SIG-M5 (cell line): ENCODE results near the gene PARD6A.

ENCODE experiments used
- DNase-seq: peaks from one replicate; lab custom pipeline; 2025; lab: John Stamatoyannopoulos, UW

PARD6A gene

GRCh38 chr16:67654403-67654911, 6.3 kb upstream of the PARD6A start:
- no peak for DNase-seq

GRCh38 chr16:67655363-67655762, 5.4 kb upstream of the PARD6A start:
- no peak for DNase-seq

- no peak for DNase-seq
These were observed 4.3 kb upstream of the PARD6A start for GRCh38 chr16:67656344-67657016.

GRCh38 chr16:67657017-67657608, 3.6 kb upstream of the PARD6A start:
- no peak for DNase-seq

GRCh38 chr16:67657751-67658518, 2.8 kb upstream of the PARD6A start:
- no peak for DNase-seq

GRCh38 chr16:67658849-67659674, 1.7 kb upstream of the PARD6A start:
- DNase-seq = no peak

- DNase-seq = no peak
These were observed 841 bp upstream of the PARD6A start, which contains the start of gene ACD for GRCh38 chr16:67659675-67660563. TSS of gene ACD (minus strand) at chr16:67660260. CDS start at chr16:67660220, 40 bp downstream.

- DNase-seq = no peak
These were observed 471 bp downstream of the PARD6A start for GRCh38 chr16:67661101-67661761.

- no peak for DNase-seq
These were observed 1.3 kb downstream of the PARD6A start for GRCh38 chr16:67661886-67662652.

GRCh38 chr16:67662653-67663010, 1.9 kb downstream of the PARD6A start:
- no peak for DNase-seq

- DNase-seq = no peak
These were observed 2.6 kb downstream of the PARD6A start for GRCh38 chr16:67663151-67663876.

GRCh38 chr16:67663877-67664222, 3.1 kb downstream of the PARD6A start:
- no peak for DNase-seq

- no peak for DNase-seq
These were observed 3.5 kb downstream of the PARD6A start for GRCh38 chr16:67664258-67664657.

- no peak for DNase-seq
These were observed 4.1 kb downstream of the PARD6A start for GRCh38 chr16:67664871-67665270.

GRCh38 chr16:67665598-67665997, 4.8 kb downstream of the PARD6A start:
- DNase-seq = no peak

- DNase-seq = no peak
These were observed 5.3 kb downstream of the PARD6A start for GRCh38 chr16:67666032-67666551.

- no peak for DNase-seq
These were observed 6.0 kb downstream of the PARD6A start, which contains the start of the genes C16orf86 and ENKD1 for GRCh38 chr16:67666559-67667452. TSS of gene C16orf86 (plus strand) at chr16:67666814. CDS start at chr16:67666971, 157 bp downstream. TSS of gene ENKD1 (minus strand) at chr16:67666750. CDS start at chr16:67666442, 308 bp downstream.

- no peak for DNase-seq
These were observed 6.7 kb downstream of the PARD6A start for GRCh38 chr16:67667453-67667816.
